Esophagus squamous epithelium (tissue), 4 donors: ENCODE results near the gene CFAP161.

Experiments used
- CTCF ChIP-seq, 6 experiments: fragments of 450-650 bp in 4 of 6; fragments of 200-600 bp in 2 of 6; sonication (generic) in 2 of 6; IDR thresholded peaks; one replicate each; pipeline ENCODE4 v1.5.1; 2016 to 2019; ENCODE audit warnings: antibody characterized with exemption in 6 of 6, mild to moderate bottlenecking in 4 of 6, moderate library complexity in 4 of 6
- POLR2A ChIP-seq, 4 donors: fragments of 450-650 bp; IDR thresholded peaks; one replicate each; pipeline ENCODE4 v1.6.1; 2017; ENCODE audit warnings: antibody characterized with exemption in 4 of 4, mild to moderate bottlenecking in 4 of 4, moderate library complexity in 3 of 4

- no peak for TF ChIP-seq CTCF (IDR thresholded peaks at IDR 0.05)
- no peak for TF ChIP-seq POLR2A (IDR thresholded peaks at IDR 0.05)
These were observed 47.0 kb upstream of the CFAP161 start for GRCh38 chr15:81087066-81087465.
